ENCODE results near the gene FAM168A. TPM values are rescaled to one million over a fixed set of nuclear protein-coding genes. Genes with fewer than 3 reads are reported as not detected.

The FAM168A gene
- total and polyA plus RNA-seq, 9 of the 15 experiments (the other 6 are each of a cell fraction or from before 2014, with no cell fraction given) = 0.44 to 7.2 (median 2.9) TPM

DNA sequence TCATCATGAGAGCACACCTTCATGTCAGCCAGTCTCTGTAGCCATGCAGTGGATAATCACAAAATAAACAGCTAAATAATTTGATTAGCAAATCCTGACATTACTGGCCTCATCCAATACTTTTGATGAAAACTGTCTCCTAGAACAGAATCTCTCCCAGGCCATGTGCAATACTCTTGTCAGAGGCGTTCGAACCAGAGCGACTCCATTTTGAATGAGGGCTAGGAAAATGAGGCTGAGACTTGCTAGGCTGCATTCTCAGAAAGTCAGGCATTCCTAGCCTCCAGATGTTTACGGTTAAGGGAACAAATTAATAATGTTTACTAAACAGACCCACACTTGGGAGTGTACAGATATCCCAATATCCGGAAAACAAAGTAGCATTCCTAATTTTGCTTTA lies 69.9 kb downstream of the FAM168A start (continued):
- TF ChIP-seq DDX20 (tag; IDR thresholded peaks at IDR 0.05; ENCODE audit: low read depth) (peak; percentile 57; the same call in 1 of the 2 replicates), ZNF134 (CRISPR knock-in tag; conservative IDR thresholded peaks at IDR 0.05) (peak; percentile 23; the same call in 1 of the 2 replicates), ZNF561 (CRISPR knock-in tag; conservative IDR thresholded peaks at IDR 0.05) (no peak), ZNF239 (CRISPR knock-in tag; IDR thresholded peaks at IDR 0.05) (peak; percentile 64), ZNF165 (CRISPR knock-in tag; IDR thresholded peaks at IDR 0.05; ENCODE audit: borderline replicate concordance) (peak; percentile 44; the same call in 1 of the 2 replicates), ZNF41 (CRISPR knock-in tag; conservative IDR thresholded peaks at IDR 0.05) (peak; percentile 82), ZNF766 (CRISPR knock-in tag; conservative IDR thresholded peaks at IDR 0.05) (peak; percentile 93)
- TF ChIP-seq, protein P1, sequence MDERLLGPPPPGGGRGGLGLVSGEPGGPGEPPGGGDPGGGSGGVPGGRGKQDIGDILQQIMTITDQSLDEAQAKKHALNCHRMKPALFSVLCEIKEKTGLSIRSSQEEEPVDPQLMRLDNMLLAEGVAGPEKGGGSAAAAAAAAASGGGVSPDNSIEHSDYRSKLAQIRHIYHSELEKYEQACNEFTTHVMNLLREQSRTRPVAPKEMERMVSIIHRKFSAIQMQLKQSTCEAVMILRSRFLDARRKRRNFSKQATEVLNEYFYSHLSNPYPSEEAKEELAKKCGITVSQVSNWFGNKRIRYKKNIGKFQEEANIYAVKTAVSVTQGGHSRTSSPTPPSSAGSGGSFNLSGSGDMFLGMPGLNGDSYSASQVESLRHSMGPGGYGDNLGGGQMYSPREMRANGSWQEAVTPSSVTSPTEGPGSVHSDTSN (CRISPR knock-in tag; IDR thresholded peaks at IDR 0.05; ENCODE audit: low read depth) = no peak
- TF ChIP-seq, protein P1 (tag; conservative IDR thresholded peaks at IDR 0.05; ENCODE audit: low read depth) = no peak
- TF ChIP-seq, protein P2, sequence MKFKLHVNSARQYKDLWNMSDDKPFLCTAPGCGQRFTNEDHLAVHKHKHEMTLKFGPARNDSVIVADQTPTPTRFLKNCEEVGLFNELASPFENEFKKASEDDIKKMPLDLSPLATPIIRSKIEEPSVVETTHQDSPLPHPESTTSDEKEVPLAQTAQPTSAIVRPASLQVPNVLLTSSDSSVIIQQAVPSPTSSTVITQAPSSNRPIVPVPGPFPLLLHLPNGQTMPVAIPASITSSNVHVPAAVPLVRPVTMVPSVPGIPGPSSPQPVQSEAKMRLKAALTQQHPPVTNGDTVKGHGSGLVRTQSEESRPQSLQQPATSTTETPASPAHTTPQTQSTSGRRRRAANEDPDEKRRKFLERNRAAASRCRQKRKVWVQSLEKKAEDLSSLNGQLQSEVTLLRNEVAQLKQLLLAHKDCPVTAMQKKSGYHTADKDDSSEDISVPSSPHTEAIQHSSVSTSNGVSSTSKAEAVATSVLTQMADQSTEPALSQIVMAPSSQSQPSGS (CRISPR knock-in tag; IDR thresholded peaks at IDR 0.05) = no peak
- TF ChIP-seq, protein P3, sequence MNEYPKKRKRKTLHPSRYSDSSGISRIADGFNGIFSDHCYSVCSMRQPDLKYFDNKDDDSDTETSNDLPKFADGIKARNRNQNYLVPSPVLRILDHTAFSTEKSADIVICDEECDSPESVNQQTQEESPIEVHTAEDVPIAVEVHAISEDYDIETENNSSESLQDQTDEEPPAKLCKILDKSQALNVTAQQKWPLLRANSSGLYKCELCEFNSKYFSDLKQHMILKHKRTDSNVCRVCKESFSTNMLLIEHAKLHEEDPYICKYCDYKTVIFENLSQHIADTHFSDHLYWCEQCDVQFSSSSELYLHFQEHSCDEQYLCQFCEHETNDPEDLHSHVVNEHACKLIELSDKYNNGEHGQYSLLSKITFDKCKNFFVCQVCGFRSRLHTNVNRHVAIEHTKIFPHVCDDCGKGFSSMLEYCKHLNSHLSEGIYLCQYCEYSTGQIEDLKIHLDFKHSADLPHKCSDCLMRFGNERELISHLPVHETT (CRISPR knock-in tag; conservative IDR thresholded peaks at IDR 0.05 in 1 of 2, IDR thresholded peaks at IDR 0.05 in 1 of 2) = peak in 1 of 2 experiments; percentile 87; a peak in 2 of 4 replicates
- TF ChIP-seq, protein P4, sequence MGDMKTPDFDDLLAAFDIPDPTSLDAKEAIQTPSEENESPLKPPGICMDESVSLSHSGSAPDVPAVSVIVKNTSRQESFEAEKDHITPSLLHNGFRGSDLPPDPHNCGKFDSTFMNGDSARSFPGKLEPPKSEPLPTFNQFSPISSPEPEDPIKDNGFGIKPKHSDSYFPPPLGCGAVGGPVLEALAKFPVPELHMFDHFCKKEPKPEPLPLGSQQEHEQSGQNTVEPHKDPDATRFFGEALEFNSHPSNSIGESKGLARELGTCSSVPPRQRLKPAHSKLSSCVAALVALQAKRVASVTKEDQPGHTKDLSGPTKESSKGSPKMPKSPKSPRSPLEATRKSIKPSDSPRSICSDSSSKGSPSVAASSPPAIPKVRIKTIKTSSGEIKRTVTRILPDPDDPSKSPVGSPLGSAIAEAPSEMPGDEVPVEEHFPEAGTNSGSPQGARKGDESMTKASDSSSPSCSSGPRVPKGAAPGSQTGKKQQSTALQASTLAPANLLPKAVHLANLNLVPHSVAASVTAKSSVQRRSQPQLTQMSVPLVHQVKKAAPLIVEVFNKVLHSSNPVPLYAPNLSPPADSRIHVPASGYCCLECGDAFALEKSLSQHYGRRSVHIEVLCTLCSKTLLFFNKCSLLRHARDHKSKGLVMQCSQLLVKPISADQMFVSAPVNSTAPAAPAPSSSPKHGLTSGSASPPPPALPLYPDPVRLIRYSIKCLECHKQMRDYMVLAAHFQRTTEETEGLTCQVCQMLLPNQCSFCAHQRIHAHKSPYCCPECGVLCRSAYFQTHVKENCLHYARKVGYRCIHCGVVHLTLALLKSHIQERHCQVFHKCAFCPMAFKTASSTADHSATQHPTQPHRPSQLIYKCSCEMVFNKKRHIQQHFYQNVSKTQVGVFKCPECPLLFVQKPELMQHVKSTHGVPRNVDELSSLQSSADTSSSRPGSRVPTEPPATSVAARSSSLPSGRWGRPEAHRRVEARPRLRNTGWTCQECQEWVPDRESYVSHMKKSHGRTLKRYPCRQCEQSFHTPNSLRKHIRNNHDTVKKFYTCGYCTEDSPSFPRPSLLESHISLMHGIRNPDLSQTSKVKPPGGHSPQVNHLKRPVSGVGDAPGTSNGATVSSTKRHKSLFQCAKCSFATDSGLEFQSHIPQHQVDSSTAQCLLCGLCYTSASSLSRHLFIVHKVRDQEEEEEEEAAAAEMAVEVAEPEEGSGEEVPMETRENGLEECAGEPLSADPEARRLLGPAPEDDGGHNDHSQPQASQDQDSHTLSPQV (IDR thresholded peaks at IDR 0.05) = peak; percentile 35; the same call in 1 of the 2 replicates
